ENCODE measurements around the gene ATP5PB.

Gene ATP5PB, protein sequence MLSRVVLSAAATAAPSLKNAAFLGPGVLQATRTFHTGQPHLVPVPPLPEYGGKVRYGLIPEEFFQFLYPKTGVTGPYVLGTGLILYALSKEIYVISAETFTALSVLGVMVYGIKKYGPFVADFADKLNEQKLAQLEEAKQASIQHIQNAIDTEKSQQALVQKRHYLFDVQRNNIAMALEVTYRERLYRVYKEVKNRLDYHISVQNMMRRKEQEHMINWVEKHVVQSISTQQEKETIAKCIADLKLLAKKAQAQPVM

DNA sequence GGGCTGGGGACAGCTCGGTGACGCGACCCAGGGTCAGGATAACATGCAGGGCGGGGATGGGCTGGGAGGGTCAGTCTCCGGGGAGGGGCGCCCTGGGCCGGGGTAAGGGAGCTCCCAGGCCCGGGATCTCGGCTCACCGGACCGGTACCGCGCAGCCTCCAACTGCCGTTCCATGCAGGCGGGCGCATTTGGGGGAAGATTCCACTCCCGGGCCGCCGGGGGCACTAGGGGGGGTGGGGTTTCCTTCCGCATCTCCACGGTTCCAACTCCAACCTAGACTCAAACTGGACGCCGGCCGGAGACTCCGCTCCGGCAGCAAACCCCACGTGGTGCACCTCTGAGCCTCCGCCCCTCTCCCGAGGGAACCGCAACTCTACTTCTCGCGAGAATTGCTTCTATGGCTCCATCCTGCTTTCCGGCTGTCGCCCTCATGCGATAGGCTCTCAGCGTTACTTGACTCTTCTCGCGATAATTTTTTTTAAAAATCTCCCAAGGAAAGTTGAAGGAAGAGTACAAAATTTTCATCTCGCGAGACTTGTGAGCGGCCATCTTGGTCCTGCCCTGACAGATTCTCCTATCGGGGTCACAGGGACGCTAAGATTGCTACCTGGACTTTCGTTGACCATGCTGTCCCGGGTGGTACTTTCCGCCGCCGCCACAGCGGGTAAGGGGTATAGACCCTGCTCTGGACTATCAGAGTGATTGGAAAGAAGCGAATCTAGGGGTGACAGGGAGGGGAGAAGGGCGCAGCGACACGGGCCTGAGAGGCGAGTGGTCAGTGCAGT, at the start of gene ATP5PB, which contains the start of gene WDR77:
TSS of gene ATP5PB (plus strand) at position 547 of the 785 bp plus-strand sequence. CDS start at position 625, 78 bp downstream.
TSS of gene WDR77 (minus strand) at position 339 of the 785 bp plus-strand sequence. CDS start at position 252, 87 bp downstream.
- DNase-seq (ENCODE audit: low spot score), result peak; percentile 99

DNA sequence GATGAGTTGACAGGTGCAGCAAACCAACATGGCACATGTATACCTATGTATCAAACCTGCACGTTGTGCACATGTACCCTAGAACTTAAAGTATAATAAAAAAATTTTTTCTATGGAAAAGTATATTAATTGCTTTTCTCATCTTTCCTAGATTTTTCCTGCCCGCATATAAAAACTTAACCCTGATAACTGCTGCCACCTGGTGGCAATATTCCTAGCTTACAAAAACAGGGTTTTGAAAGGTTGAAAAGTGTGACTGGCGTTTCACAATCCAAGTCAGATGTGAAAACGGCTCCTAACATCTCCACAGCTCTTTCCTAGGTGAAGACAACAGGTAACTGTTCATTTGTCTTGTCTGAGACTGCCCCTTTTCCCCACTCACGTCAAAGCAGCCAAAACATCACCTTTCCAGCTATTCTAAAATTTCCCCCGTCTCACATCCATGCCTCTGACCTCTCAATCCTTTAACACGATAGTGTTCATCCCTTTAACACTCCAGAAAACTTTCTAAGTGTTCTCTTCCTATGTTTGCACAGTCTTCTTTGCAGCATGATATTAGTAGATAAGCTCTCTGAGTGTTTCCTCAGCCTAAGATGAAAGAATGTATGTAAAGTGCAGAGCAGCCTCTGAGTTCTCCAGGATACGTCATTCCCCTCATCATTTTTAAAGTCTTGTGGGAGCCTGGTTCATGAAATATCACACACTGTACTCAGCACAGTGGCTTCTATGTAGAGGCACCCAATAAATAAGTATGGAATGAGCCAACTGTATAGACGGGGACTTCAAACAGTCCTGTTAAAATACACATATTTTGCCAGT, 49.3 kb upstream of the ATP5PB start:
- DNase-seq (ENCODE audit: low spot score), result peak; percentile 6

DNA sequence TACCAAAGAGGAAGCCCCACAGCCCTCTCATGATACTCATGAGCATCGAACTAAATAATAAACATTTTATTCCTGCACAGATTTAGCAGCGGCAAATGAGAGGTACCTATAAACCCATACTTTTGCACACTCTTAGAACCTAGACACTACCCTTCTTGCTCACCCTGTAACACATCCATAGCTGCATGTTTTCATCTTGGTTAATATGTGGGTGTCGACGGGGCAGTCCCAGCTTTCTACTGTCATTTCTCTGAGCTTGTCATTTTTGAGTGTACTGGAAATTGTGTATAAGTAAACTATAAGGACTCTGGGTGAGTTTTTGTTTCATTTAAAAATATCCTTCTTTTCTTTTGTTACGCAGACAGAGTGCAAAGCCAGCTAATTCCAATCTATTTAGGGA, 47.2 kb upstream of the ATP5PB start:
- no peak for DNase-seq (ENCODE audit: low spot score)

DNA sequence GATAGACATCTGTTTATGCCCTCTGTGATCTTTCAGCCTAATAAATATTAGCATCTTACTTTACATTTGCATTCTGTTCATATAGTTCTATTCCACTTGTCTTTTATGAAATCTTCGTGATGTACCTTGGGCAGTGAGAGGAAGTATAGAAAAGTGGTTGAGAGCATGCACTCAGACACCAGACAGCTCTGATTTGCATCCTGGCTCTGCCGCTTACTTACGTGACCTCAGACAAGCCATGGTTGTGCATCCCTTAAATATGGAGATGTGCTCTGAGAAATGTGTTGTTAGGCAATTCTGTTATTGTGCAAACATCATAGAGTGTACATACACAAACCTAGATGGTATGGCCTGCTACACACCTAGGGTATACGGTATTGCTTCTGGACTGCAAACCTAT, 44.7 kb upstream of the ATP5PB start:
- DNase-seq (ENCODE audit: low spot score), result no peak

DNA sequence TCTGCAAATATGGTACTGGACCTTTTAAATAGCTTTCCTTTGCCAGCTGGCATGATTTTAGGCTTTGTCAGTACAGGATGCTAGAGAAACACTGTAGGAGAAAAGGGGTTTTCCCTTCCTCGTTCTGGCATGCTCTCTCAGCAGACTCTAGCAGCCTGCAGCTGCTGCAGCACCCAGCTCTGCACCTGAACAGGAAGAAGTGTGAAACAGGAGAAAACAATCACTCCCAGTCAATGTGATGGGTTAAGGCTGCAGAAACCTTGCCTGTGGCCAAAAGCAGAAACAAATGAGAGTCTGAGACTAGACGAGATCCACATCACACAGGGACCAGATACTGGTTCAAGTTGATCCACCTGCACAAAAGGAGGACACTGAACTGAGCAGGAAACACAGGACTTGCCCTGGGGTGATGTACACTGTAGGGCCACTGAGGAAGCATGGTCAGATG, 42.9 kb upstream of the ATP5PB start:
- no peak for DNase-seq (ENCODE audit: low spot score)

DNA sequence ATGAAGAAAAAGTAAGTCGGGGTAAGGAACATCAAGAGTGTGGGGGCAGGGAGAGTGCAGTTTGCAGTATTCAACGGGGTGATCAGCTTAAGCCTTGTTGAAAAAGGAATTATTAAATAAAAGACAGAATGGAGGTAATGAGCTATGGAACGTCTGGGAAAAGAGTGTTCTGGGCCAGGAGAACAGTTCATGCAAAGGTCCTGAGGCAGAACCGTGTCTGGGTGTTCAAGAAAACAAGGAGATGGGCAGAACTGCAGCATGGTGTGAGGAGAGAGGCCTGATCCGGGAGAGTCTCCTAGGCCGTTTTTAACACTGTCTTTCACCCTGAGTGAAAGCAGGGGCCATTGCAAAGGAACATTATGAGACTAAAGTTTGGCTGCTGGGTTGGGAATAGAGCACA, 42.0 kb upstream of the ATP5PB start:
- no peak for DNase-seq (ENCODE audit: low spot score)

DNA sequence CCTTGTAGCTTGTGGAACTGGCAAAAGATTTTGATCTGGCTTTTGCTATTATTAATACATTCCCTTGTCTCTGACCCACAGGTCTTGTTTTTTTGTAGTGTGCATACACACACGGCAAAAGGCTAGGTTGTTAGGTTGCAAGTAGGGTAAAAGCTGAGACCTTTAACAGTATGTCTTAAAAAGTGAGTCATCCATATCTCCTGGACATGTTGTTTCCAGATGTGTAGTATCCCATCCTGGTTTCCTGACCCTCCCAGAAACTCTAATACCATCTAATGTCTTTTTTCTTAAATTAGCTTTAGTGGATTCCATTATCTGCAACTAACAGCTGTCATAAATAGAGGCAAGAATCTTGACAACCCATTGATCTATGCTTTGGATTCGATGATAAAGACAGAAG, 36.4 kb upstream of the ATP5PB start:
- DNase-seq (ENCODE audit: low spot score), result no peak

DNA sequence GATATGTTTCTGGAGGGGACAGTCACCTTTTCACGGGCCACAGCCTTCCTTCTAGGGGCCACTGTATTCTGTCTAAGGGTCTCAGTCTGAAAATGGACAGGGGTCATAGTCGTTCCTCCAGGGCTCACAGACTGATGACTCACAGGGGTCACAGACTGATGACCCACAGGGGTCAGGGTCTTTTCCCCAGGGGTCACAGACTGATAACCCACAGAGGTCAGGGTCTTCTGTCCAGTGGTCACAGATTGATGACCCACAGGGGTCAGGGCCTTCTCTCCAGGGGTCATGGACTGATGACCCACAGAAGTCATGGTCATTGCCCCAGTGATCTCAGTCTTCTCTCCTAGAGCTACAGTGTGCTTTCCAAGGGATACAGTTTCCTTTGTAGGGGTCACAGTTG, 34.5 kb upstream of the ATP5PB start:
- DNase-seq (ENCODE audit: low spot score), result no peak

DNA sequence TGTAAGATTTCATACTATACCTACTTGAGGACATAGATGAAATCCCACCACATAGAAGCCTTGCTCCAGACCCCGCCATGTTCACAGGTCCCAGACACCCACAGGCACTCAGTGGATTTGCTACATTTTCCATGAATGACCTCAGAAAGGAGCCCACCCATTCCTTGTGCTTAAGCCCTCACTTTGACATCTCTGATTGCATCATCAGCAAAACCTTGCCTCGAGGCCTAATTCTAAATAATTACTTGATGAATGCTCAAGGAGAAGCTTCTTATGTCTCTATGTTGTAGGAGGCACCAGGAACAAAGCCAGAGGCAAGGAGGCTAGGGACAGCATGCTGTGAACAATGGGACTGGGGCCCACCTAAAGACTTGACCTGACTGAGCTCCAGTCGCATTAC, 33.8 kb upstream of the ATP5PB start:
- DNase-seq (ENCODE audit: low spot score), result no peak

DNA sequence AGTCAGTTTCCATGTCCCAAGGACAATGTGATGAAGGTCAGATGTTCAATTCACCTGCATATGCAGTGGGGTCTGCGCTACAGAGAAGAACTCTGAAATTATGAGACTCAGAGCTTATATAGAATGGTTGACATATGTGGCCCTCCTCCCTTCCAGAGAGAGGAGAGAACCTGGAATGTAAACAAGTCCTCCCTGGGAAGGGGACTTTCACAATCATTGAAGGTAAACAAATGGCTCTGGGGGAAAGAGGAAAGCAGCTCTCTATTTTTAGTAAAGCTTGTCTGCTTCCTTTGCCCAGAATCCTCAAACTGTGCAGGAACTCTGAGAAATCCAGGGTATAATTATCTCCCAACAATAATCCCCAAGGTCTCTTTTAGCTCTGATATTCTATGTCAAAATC, 31.5 kb upstream of the ATP5PB start:
- DNase-seq (ENCODE audit: low spot score), result no peak

DNA sequence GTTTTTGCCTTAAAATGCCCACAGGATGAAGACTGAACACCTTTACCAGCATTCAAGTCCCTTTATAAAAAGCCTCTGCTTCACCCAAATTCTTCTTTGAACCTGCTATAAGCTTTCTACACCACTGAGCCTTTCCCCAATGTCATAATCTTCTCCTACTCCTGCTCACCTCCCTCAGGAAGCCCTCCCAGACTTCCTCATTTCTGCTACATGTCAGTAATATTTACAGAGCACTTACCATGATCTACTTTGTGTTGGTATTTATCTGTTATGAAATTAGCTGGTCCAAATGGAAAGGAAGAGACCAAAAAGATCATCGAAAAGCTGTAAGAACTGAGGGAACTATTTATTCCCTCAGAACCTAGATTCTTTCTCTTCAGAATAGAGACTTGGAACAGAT, 30.2 kb upstream of the ATP5PB start:
- no peak for DNase-seq (ENCODE audit: low spot score)

DNA sequence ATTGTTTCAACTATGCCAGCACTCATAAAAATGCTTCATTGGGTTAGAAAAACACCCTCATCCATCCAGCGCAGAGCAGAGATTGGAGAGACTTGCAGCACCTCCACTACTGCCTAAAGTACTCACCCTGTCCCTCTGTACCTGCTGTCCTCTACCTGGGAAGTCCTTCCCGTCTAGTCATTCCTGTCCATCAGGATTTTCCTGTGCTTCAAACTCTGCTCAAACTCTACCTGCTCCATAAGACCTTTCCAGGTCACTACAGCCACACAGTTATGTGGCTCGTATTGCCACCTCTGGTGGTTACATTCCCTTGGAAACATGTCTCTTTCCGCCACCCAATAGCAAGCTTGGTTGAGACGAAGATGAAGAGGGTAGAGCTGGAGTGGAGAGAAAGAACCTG, 28.9 kb upstream of the ATP5PB start:
- DNase-seq (ENCODE audit: low spot score), result no peak

DNA sequence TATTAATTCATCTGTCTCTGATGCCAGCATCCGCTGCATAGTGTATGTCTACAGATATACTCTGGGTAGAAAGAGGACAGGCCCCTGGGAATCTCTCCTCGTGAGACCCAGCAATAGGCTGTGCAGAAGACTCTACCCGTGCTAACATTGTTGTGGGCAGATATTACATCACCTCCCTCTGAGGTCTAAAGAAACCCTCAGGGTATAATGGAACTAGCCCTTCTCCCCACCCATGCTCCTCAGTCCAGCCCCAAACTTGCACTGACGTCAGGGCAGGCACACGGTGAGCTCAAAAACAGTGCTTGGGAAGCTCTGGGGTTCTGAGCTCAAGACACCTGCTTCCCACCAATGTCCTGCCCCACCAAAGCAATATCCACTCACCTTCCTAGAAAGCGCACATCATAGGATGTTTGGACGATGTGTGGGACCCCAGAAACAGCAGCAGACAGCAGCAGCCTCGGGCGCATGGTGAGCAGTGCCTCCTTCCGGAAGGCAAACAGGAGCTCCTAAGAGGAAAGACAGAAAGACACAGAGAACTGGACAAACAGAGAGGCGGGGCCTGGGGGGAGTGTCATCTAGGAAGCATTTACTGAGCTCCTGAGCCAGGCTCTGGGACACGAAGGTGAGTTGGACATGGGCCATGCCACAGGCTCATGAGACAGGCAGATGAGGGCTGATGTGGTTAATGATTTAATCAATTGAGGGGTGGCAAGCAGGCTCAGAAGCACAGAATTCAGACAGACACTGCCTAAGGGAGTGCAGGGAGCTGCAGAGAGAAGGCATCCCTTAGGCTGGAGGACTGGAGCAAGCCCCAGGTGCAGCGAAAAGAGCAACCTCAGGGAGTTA, 26.5 kb upstream of the ATP5PB start:
- DNase-seq (ENCODE audit: low spot score), result peak; percentile 70

DNA sequence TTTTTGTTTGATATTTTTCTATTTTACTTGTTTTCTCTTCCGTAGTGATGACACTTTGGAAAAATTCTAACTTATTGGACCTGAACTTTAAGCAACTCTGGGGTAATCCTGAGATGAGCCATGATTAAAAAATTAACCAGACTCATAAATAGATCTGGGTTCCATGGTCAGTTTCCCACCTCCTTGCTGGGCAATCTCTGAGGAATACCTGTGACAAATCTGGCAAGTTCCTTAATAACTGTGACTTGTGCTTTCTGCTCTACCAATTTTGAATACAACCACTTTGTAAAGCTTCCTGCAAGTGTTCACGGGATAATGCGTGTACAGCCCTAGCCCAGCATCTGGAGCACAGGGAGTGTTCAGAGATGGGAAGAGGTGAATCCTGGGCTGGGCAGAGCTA, 25.0 kb upstream of the ATP5PB start:
- no peak for DNase-seq (ENCODE audit: low spot score)

DNA sequence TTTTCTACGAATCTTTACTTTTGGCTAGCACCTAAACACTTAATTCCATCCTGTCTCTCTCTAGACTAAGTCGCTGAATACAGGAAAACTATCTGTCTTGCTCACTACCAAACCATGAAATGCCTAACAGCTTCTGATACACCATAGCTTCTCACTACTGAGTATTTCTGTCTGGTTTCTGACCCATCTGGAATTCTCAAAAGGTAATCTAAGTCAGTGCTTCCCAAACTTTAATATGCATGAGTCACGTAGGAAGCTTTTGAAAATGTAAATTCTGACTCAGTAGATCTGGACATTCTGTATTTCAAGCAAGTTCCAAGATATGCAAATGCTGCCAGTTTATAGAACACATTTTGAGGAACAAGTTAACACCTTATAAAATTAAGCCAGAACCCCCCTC, 12.5 kb upstream of the ATP5PB start:
- DNase-seq (ENCODE audit: low spot score), result no peak

DNA sequence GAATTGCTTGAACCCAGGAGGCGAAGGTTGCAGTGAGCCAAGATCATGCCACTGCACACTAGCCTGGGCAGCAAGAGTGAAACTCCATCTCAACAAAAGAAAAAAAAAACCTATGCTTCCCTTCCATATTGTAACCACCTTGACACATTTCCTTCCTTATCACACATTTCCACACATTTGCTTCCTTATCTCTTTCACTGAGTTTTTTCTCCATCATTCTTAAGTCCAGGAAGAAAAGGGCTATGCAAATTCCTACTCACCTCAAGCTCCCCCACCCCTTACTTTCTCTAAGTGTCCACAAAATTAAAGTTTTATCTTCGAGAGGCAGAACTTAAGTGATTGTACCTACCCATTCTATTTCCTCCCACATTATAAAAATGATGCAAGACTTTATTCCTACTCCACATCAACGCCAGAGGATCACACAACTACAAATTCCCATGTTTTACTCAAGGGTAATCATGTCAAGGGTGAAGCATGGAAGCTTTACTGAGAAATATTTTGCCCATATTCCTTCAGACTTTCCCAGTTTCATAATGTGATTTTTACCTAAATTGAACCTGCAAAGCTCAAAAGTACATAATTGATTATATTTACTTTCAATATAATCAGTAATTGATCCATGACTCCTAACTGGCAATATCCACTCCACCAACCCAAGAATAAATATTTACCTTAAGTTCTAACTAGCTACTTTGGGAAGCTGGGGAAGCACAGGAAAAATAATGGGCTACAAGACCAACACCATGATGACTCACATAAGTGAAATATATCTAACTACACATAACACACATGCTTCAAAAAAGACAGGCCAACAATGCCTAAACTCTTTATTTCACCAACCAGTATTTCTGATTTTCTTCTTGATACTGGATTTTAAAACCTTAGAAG, 9.6 kb upstream of the ATP5PB start:
- no peak for DNase-seq (ENCODE audit: low spot score)

DNA sequence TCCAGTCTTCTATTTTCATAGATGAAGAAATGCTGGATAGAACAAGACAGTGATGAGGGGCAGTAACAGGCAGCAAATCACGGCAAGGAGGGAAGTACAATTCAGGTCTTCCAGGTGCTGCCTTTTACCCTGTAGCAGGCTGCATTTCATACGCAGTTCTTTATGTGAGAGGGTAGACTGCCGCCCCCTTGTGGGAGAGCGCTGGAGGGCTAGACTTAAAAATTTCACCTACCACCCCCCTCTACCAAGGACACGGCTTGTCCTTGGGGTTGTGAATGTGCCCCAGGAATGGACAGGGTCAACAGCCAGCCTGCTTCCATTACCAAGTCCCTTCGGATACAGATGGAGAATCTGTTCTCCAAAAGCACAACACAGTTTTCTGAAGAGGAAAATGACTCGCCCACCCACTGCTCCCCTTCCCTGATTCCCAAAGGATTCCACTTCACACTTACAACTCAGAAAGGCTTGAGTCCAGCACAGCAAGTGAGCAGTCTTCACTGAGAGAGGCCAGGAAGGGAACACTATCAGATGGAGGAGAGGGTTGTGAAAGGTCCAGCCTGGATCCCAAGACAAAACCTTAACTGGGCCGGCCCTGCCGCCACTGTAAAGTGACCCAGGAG, 7.6 kb upstream of the ATP5PB start:
- no peak for DNase-seq (ENCODE audit: low spot score)

DNA sequence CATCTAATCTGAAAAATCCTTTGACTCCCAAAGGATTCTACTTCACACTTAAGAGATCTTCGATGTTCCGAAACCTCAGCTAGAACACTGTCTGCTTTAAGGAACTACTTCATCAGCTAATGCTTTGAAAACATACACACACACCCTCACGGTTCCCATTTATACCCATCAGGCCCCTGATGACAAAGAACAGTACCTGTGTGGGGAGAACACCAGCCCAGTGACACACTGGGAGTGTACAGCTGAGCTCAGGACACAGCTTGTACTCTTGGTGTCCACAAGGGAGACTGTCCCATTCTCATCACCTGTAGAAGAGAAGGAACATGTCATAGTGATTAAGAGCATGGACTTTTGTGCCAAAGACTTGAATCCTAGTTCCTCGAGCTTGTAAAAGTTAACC, 6.8 kb upstream of the ATP5PB start:
- no peak for DNase-seq (ENCODE audit: low spot score)

DNA sequence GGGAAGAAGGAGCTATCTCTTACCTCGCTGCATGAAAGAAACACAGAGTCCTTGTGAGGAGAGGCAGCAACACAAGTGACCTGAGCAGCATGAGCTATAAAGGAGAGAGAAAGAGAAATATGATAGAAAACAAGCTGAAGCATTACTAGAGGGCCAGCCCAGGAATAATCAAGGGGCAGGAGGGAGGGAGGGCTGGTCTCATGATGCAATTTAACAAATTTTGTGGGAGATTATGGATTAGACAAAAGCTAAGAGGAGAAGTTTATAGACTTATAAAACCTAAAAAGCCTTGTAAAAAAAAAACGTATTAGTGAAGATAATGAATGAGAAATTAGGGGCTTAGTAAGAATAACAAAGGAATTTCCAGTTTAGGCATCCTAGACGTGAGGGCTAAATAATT, 5.2 kb upstream of the ATP5PB start:
- no peak for DNase-seq (ENCODE audit: low spot score)

DNA sequence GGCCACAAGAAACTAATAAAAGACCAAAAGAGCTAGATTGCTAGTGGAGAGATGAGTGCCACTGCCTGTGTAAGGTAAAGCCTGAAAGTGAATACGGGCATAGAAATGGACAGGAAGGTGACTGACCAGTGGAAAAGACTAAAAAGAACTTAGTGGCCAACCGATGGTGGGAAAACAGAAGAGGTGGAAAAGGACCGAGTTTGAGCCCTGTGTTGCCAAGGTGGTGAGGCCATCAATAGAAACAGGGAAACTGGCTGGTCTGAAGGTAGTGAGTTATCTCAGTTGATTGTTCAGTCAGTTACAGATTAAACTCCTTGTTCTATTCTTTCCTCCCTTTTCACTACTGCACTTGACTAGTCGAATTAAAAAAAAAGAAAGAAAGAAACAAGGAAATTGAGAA, 2.7 kb upstream of the ATP5PB start:
- no peak for DNase-seq (ENCODE audit: low spot score)
